Measurements from ENCODE around the gene GSTA4.

GRCh38 chr6:52955871-52956270 lies 39.2 kb downstream of the GSTA4 start:
- no peak for TF ChIP-seq CTCF (conservative IDR thresholded peaks at IDR 0.05 in 1 of 2, IDR thresholded peaks at IDR 0.05 in 1 of 2; ENCODE audit: low read depth in 1 of 2, low read length in 2 of 2)
- no peak for TF ChIP-seq EZH2 (IDR thresholded peaks at IDR 0.05; ENCODE audit: low read length, missing control alignments)
